ENCODE results near the gene VPS26A.

DNA sequence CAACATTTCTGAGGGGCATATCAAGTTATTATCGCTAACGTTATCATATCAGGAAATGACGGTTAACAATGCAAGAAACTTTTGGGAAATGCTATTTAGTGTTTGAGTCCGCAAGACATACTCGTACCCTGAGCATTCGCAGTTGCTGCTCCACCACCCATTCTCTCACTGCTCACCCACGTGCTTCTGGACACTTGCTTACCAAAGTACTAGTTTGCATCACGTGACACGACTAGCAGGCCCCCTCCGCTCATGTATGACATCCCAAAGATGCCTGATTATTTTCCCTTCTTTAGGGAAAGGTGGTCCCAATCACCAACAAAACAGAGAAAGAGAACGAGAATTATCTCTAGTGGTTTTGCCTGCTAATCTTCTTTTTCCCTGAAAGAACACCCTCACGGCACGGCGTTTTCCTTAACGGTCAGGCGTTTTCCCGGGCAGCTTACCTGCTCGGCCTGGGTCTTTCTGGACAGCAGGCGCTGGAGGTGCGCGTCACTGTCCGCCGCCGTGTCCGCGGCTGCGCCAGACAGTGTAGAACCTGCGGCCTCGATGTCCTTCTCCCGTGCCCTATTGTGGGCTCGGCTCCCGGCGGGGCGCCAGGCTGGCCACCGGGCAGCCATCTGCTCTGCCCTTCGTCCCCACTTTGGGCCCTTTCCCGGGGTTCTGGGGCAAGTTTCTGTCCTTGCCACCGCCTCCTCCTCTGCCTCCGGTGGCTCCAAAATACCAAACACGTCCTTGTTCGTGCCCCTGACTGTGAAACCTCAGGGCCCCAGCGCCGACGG is 56.0 kb downstream of the VPS26A start, which contains the start of gene SUPV3L1:
- TF ChIP-seq EZH2 (IDR thresholded peaks at IDR 0.05; ENCODE audit: low read length, unreplicated experiment), result no peak
- TF ChIP-seq, protein P1, sequence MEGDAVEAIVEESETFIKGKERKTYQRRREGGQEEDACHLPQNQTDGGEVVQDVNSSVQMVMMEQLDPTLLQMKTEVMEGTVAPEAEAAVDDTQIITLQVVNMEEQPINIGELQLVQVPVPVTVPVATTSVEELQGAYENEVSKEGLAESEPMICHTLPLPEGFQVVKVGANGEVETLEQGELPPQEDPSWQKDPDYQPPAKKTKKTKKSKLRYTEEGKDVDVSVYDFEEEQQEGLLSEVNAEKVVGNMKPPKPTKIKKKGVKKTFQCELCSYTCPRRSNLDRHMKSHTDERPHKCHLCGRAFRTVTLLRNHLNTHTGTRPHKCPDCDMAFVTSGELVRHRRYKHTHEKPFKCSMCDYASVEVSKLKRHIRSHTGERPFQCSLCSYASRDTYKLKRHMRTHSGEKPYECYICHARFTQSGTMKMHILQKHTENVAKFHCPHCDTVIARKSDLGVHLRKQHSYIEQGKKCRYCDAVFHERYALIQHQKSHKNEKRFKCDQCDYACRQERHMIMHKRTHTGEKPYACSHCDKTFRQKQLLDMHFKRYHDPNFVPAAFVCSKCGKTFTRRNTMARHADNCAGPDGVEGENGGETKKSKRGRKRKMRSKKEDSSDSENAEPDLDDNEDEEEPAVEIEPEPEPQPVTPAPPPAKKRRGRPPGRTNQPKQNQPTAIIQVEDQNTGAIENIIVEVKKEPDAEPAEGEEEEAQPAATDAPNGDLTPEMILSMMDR (conservative IDR thresholded peaks at IDR 0.05; ENCODE audit: low read depth, low read length), result no peak

Measured in PC-3 (cell line).